Spleen (tissue), 11 donors: ENCODE data around the gene FBXL17. TPM values are rescaled to one million over a fixed set of nuclear protein-coding genes. Genes with fewer than 3 reads are reported as not detected.

Source experiments
- DNase-seq: peaks from one replicate; pipeline ENCODE4 v3.0.0-alpha.2; 2020
- H3K27ac ChIP-seq, 8 donors: fragments of 200-600 bp; sonication (generic) in 7 of 8; 1 replicate in 4 of 8; 2 replicates in 4 of 8; pipeline versions ENCODE4 v1.5.0 to v1.8.0; 2016 to 2021; ENCODE audit warnings: inconsistent platforms in 4 of 8, mild to moderate bottlenecking in 4 of 8, moderate library complexity in 1 of 8
- H3K27me3 ChIP-seq, 7 donors: fragments of 200-600 bp; sonication (generic) in 6 of 7; replicated peaks in 1 of 7; 1 replicate in 4 of 7; 2 replicates in 3 of 7; pipeline versions ENCODE4 v1.5.0 to v1.8.0; 2016 to 2021; ENCODE audit warnings: inconsistent platforms in 3 of 7, mild to moderate bottlenecking in 1 of 7
- H3K36me3 ChIP-seq, 6 donors: fragments of 200-600 bp; sonication (generic) in 5 of 6; 1 replicate in 4 of 6; 2 replicates in 2 of 6; pipeline versions ENCODE4 v1.5.0 to v1.8.0; 2016 to 2021; ENCODE audit warnings: inconsistent platforms in 2 of 6
- H3K4me1 ChIP-seq, 6 donors: fragments of 200-600 bp; sonication (generic) in 5 of 6; 1 replicate in 3 of 6; 2 replicates in 3 of 6; pipeline versions ENCODE4 v1.5.0 to v1.8.0; 2016 to 2021; ENCODE audit warnings: inconsistent platforms in 3 of 6
- H3K4me3 ChIP-seq, 8 donors: fragments of 200-600 bp; sonication (generic) in 7 of 8; 1 replicate in 4 of 8; 2 replicates in 4 of 8; pipeline versions ENCODE4 v1.5.0 to v1.8.0; 2016 to 2021; ENCODE audit warnings: inconsistent platforms in 4 of 8, mild to moderate bottlenecking in 4 of 8, moderate library complexity in 2 of 8
- H3K9me3 ChIP-seq, 8 donors: fragments of 200-600 bp; sonication (generic) in 7 of 8; 1 replicate in 4 of 8; 2 replicates in 4 of 8; pipeline versions ENCODE4 v1.5.0 to v1.8.0; 2016 to 2021; ENCODE audit warnings: inconsistent platforms in 4 of 8
- CTCF ChIP-seq, 11 experiments: fragments of 200-600 bp in 7 of 11; fragments of 450-650 bp in 4 of 11; sonication (generic) in 4 of 11; IDR thresholded peaks in 8 of 11; conservative IDR thresholded peaks in 3 of 11; 1 replicate in 7 of 11; 2 replicates in 4 of 11; pipeline versions ENCODE4 v1.4.0 to v1.8.0; 2016 to 2021; ENCODE audit warnings: antibody characterized with exemption in 11 of 11, inconsistent platforms in 4 of 11, mild to moderate bottlenecking in 1 of 11
- POLR2A ChIP-seq, 3 donors: fragments of 450-650 bp; IDR thresholded peaks; one replicate each; pipeline ENCODE4 v1.5.1; 2017; ENCODE audit warnings: antibody characterized with exemption in 3 of 3, mild to moderate bottlenecking in 1 of 3
- POLR2AphosphoS5 ChIP-seq, 3 donors: sonication (generic); formaldehyde crosslinking; IDR thresholded peaks; one replicate each; pipeline ENCODE4 v1.5.1; 2017; ENCODE audit warnings: antibody characterized with exemption in 3 of 3
- WGBS, 5 donors: extraction: QIAGEN DNeasy Blood & Tissue Kit in 3 of 5; methylation state at CpG; one replicate each; pipeline versions ENCODE4 v1.1.5 to v1.1.7; 2013 to 2018; 5-methylcytosine and 5-hydroxymethylcytosine counted together
- intact Hi-C: fragments of 100-400 bp; cut with DNase I; formaldehyde crosslinking; loops from one replicate; pipeline ENCODE4 v1.15.0; 2023; ENCODE audit warnings: low total_unique reads
- polyA plus RNA-seq, 3 donors: library from polyadenylated mRNA; stranded (reverse); fragments of 200-250 nt; gene quantifications; one replicate each; pipeline ENCODE4 v1.2.1, GENCODE V29; 2013
- total RNA-seq, 7 donors: library from RNA; depleted of rRNA in 3 of 7; stranded (reverse); fragments of >200 nt in 3 of 7; fragmentation: NEBNext Ultra II Directional in 4 of 7; extraction: Animal tissue kit (Norgen Biotek cat#: 25700) in 4 of 7; gene quantifications; one replicate each; pipeline versions ENCODE4 v1.1.0 to v1.2.1, GENCODE V29; 2016 to 2021
- donor health status: healthy with polysubstance abuse.
- donor health status: DM: no; HTN: no; CAD: no; lungs with moderate emphysema.
- donor health status: DM: no; HTN: no; CAD: no.
- donor health status: Bipolar disorder and iron deficiency.
- donor health status: healthy.
- donor health status: DM: no; HTN: no; CAD: no.
- donor health status: DM: yes; HTN: yes; CAD: no.

FBXL17 gene
- total and polyA plus RNA-seq, 10 donors: 5.1 to 39.9 (median 21.8) TPM

GRCh38 chr5:107863125-107863524, 518.8 kb downstream of the FBXL17 start:
- Histone ChIP-seq H3K4me1 (no peaks in the 10 kb centered on the region), H3K27ac (no peak overlapping the region), H3K27me3 (no peaks in the 10 kb centered on the region), H3K9me3 (no peaks in the 10 kb centered on the region), H3K36me3 (peaks cover 0 to 20% (median 6%) of the 10 kb centered on the region in 6 donors), H3K4me3 (no peak overlapping the region)
- no peak for DNase-seq
- WGBS, 5 donors: 85 to 94% (median 90%) methylated on average over 2 of the region's 2 CpGs
- TF ChIP-seq POLR2A (IDR thresholded peaks at IDR 0.05) (no peak), CTCF (IDR thresholded peaks at IDR 0.05 in 8 of 11, conservative IDR thresholded peaks at IDR 0.05 in 3 of 11) (no peak), POLR2AphosphoS5 (IDR thresholded peaks at IDR 0.05) (no peak)
- intact Hi-C loops: no loop called here

- Histone ChIP-seq H3K9me3 (no peaks in the 10 kb centered on the region), H3K27me3 (no peaks in the 10 kb centered on the region), H3K4me1 (no peaks in the 10 kb centered on the region), H3K27ac (no peak overlapping the region), H3K36me3 (peaks cover 0 to 20% (median 6%) of the 10 kb centered on the region in 6 donors), H3K4me3 (no peak overlapping the region)
- no peak for DNase-seq
- intact Hi-C loops: no loop called here
- WGBS, 5 donors: 88 to 98% (median 94%) methylated on average over 12 of the region's 12 CpGs
- no peak for TF ChIP-seq CTCF (IDR thresholded peaks at IDR 0.05 in 8 of 11, conservative IDR thresholded peaks at IDR 0.05 in 3 of 11)
Measured at GRCh38 chr5:107861565-107861964, 520.3 kb downstream of the FBXL17 start.

- no peak for DNase-seq
- Histone ChIP-seq H3K27me3 (no peaks in the 10 kb centered on the region), H3K27ac (no peak overlapping the region), H3K4me3 (no peak overlapping the region), H3K36me3 (peaks cover 0 to 20% (median 6%) of the 10 kb centered on the region in 6 donors), H3K4me1 (no peaks in the 10 kb centered on the region), H3K9me3 (no peaks in the 10 kb centered on the region)
- WGBS, 5 donors: 79 to 98% (median 90%) methylated on average over 1 of the region's 1 CpG
- TF ChIP-seq CTCF (IDR thresholded peaks at IDR 0.05 in 8 of 11, conservative IDR thresholded peaks at IDR 0.05 in 3 of 11): no peak
- TF ChIP-seq POLR2AphosphoS5 (IDR thresholded peaks at IDR 0.05): no peak
- intact Hi-C loops: no loop called here
Measured at GRCh38 chr5:107860044-107860443, 521.9 kb downstream of the FBXL17 start.

- DNase-seq: no peak
- Histone ChIP-seq H3K27ac (no peak overlapping the region), H3K9me3 (no peaks in the 10 kb centered on the region), H3K27me3 (no peaks in the 10 kb centered on the region), H3K36me3 (peaks cover 0 to 15% (median 6%) of the 10 kb centered on the region in 6 donors), H3K4me3 (no peak overlapping the region), H3K4me1 (no peaks in the 10 kb centered on the region)
- 63 to 88% (median 84%) methylated on average over 3 of the region's 3 CpGs for WGBS, 5 donors
- intact Hi-C loops: no loop called here
- TF ChIP-seq POLR2AphosphoS5 (IDR thresholded peaks at IDR 0.05): no peak
- TF ChIP-seq POLR2A (IDR thresholded peaks at IDR 0.05): no peak
- no peak for TF ChIP-seq CTCF (IDR thresholded peaks at IDR 0.05 in 8 of 11, conservative IDR thresholded peaks at IDR 0.05 in 3 of 11)
Measured at GRCh38 chr5:107858788-107859187, 523.1 kb downstream of the FBXL17 start.
